Testis (tissue), 3 donors: ENCODE data around the gene MOSPD3. TPM values are rescaled to one million over a fixed set of nuclear protein-coding genes. Genes with fewer than 3 reads are reported as not detected.
A peak's percentile ranks its signal among the peaks of the same experiment; 100 is the strongest.

Source experiments
- DNase-seq: peaks from one replicate; pipeline ENCODE4 v3.0.0-alpha.2; 2019
- H3K27ac ChIP-seq, 2 donors: fragments of 200-600 bp; sonication (generic); one replicate each; pipeline ENCODE4 v1.5.1; 2019
- H3K27me3 ChIP-seq: fragments of 200-600 bp; sonication (generic); one replicate; pipeline ENCODE4 v1.5.1; 2019
- H3K36me3 ChIP-seq: fragments of 200-600 bp; sonication (generic); one replicate; pipeline ENCODE4 v1.5.1; 2017; ENCODE audit warnings: low read depth; ENCODE audit errors: missing control alignments
- H3K4me1 ChIP-seq: fragments of 200-600 bp; sonication (generic); one replicate; pipeline ENCODE4 v1.5.1; 2019
- H3K4me3 ChIP-seq, 2 donors: fragments of 200-600 bp; sonication (generic); one replicate each; pipeline ENCODE4 v1.5.1; 2017 to 2019
- H3K9me3 ChIP-seq: fragments of 200-600 bp; sonication (generic); one replicate; pipeline ENCODE4 v1.5.1; 2017
- CTCF ChIP-seq, 3 experiments: fragments of 450-650 bp in 2 of 3; fragments of 200-600 bp in 1 of 3; sonication (generic) in 1 of 3; IDR thresholded peaks; one replicate each; pipeline ENCODE4 v1.5.1; 2016 to 2019; ENCODE audit warnings: antibody characterized with exemption in 3 of 3, mild to moderate bottlenecking in 2 of 3, moderate library complexity in 1 of 3
- POLR2A ChIP-seq: fragments of 450-650 bp; IDR thresholded peaks from one replicate; pipeline ENCODE4 v1.6.1; 2017; ENCODE audit warnings: antibody characterized with exemption, mild to moderate bottlenecking, moderate library complexity
- WGBS, 2 donors: methylation state at CpG; one replicate each; pipeline ENCODE4 v1.1.5; 2018; 5-methylcytosine and 5-hydroxymethylcytosine counted together
- intact Hi-C: fragments of 100-400 bp; cut with DNase I; formaldehyde crosslinking; loops from one replicate; pipeline ENCODE4 v1.15.1; 2023; ENCODE audit warnings: low total_unique reads
- polyA plus RNA-seq: library from polyadenylated mRNA; stranded (reverse); fragments of 350-450 nt; fragmentation: Illumina TruSeq; extraction: RNeasy Lipid Tissue Mini Kit (QIAGEN cat#74804); gene quantifications from one replicate; pipeline ENCODE4 v1.2.3, GENCODE V29; 2014; ENCODE audit warnings: low read depth, low replicate concordance; ENCODE audit not compliant: insufficient read depth
- total RNA-seq, 2 donors: library from RNA; depleted of rRNA; stranded (reverse); fragments of >200 nt; gene quantifications; one replicate each; pipeline ENCODE4 v1.2.3, GENCODE V29; 2016

MOSPD3 gene
- total and polyA plus RNA-seq, 3 donors from 2014 or later = 40.6 to 78.9 (median 62.8) TPM

- TF ChIP-seq CTCF (IDR thresholded peaks at IDR 0.05) (no peak), POLR2A (no peak)
- Histone ChIP-seq H3K36me3 (no peaks in the 10 kb centered on the region), H3K27ac (no peak overlapping the region), H3K9me3 (no peaks in the 10 kb centered on the region), H3K4me1 (peaks cover 15% of the 10 kb centered on the region), H3K4me3 (no peak overlapping the region), H3K27me3 (no peaks in the 10 kb centered on the region)
- DNase-seq = no peak
- intact Hi-C loops = no loop called here
- 88 to 94% methylated on average over 19 to 28 of the region's 28 CpGs for WGBS, 2 donors
These were observed 33.8 kb upstream of the MOSPD3 start for GRCh38 chr7:100578246-100579183.

- Histone ChIP-seq H3K27me3 (no peaks in the 10 kb centered on the region), H3K9me3 (no peaks in the 10 kb centered on the region), H3K4me1 (peaks cover 31% of the 10 kb centered on the region), H3K36me3 (no peaks in the 10 kb centered on the region), H3K27ac (no peak overlapping the region), H3K4me3 (no peak overlapping the region)
- no peak for TF ChIP-seq CTCF (IDR thresholded peaks at IDR 0.05)
- WGBS, 2 donors = 75 to 86% methylated on average over 9 to 11 of the region's 11 CpGs
- intact Hi-C loops = no loop called here
- DNase-seq = no peak
These were observed 31.7 kb upstream of the MOSPD3 start for GRCh38 chr7:100580466-100581283.

- H3K4me1 ChIP-seq = peaks cover 31% of the 10 kb centered on the region
- H3K9me3 ChIP-seq = no peaks in the 10 kb centered on the region
- H3K27ac ChIP-seq = peak overlapping the region; percentile 96 to 99
- no peak overlapping the region for H3K4me3 ChIP-seq
- H3K27me3 ChIP-seq = no peaks in the 10 kb centered on the region
- no peak for DNase-seq
- 78% methylated on average over 20 of the region's 20 CpGs; no CpG with 5 or more reads in 1 of the 2 donors for WGBS, 2 donors
- no peaks in the 10 kb centered on the region for H3K36me3 ChIP-seq
- TF ChIP-seq CTCF (IDR thresholded peaks at IDR 0.05) (no peak), POLR2A (no peak)
- intact Hi-C loops = loop anchor here (1.0 kb wide), 1 partner anchor 36 kb away; no protein-coding TSS in a partner anchor
These were observed 30.2 kb upstream of the MOSPD3 start for GRCh38 chr7:100582041-100582579.

- DNase-seq = no peak
- H3K4me3 ChIP-seq = no peak overlapping the region
- 59 to 62% methylated on average over 11 of the region's 11 CpGs for WGBS, 2 donors
- H3K9me3 ChIP-seq = no peaks in the 10 kb centered on the region
- no peaks in the 10 kb centered on the region for H3K27me3 ChIP-seq
- intact Hi-C loops = loop anchor here (1.0 kb wide), 1 partner anchor 36 kb away; no protein-coding TSS in a partner anchor
- TF ChIP-seq POLR2A = no peak
- no peak for TF ChIP-seq CTCF (IDR thresholded peaks at IDR 0.05)
- peak overlapping the region; percentile 96 to 99 for H3K27ac ChIP-seq
- H3K4me1 ChIP-seq = peaks cover 31% of the 10 kb centered on the region
- no peaks in the 10 kb centered on the region for H3K36me3 ChIP-seq
These were observed 29.7 kb upstream of the MOSPD3 start for GRCh38 chr7:100582650-100583049.
